22Rv1 (cell line): Measurements from ENCODE around the gene CXCL16.

Source experiments
- CTCF ChIP-seq: fragments of 450-650 bp; IDR thresholded peaks from 2 replicates; pipeline ENCODE4 v1.5.1; 2017; ENCODE audit warnings: mild to moderate bottlenecking
- ZFX ChIP-seq: fragments of 450-650 bp; IDR thresholded peaks from 2 replicates; pipeline ENCODE4 v1.6.1; 2017; ENCODE audit warnings: antibody characterized with exemption, borderline replicate concordance

DNA sequence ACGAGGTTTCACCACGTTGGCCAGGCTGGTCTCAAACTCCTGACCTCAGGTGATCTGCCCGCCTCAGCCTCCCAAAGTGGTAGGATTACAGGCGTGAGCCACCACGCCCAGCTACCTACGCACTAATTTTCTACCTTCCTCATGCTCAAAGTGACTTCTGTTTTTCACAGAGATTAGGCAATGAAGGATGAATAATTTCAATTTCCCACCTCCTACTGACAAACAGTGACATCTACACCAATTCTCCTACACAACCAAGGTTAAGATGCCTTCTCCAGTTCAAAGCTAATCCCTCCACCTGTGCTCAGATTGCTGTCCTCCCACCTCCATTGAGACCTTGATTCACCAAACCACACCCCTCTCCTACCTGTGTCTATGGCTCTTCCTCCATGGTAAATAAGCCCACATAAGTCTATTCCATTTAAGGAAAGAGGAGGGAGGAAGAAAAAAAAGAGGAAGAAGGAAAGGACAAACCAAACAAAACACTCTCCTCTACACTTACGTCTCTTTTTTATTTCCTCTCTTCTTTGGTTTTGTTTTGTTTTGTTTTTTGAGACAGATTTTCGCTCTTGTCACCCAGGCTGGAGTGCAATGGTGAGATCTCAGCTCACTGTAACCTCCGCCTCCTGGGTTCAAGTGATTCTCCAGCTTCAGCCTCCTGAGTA lies 13.9 kb downstream of the CXCL16 start:
- TF ChIP-seq CTCF (no peak), ZFX (no peak)
